SU-DHL-6 (cell line): ENCODE measurements around the gene CMTR1.

Source experiments
- H2AFZ ChIP-seq: fragments of 200-600 bp; sonication (generic); 2 replicates; pipeline ENCODE4 v1.6.1; 2014; ENCODE audit warnings: low read depth, mild to moderate bottlenecking, moderate library complexity, mixed read lengths, antibody characterized with exemption, low read length; ENCODE audit not compliant: severe bottlenecking
- H3F3A ChIP-seq: fragments of 200-600 bp; shearing (Covaris generic); 2 replicates; pipeline ENCODE4 v1.6.0; 2016; ENCODE audit warnings: antibody characterized with exemption, mild to moderate bottlenecking; ENCODE audit not compliant: insufficient read depth
- H3K27ac ChIP-seq: fragments of 200-600 bp; sonication (generic); 2 replicates; pipeline ENCODE4 v1.5.1; 2016; ENCODE audit warnings: low read depth, mild to moderate bottlenecking, low read length, moderate library complexity, mixed read lengths
- H3K27me3 ChIP-seq: fragments of 200-600 bp; sonication (generic), shearing (Covaris generic); 2 replicates; pipeline ENCODE4 v1.6.0; 2014; ENCODE audit warnings: mild to moderate bottlenecking, low read length
- H3K36me3 ChIP-seq: fragments of 200-600 bp; sonication (generic); 2 replicates; pipeline ENCODE4 v1.6.1; 2014; ENCODE audit warnings: mild to moderate bottlenecking, low read length, mixed read lengths
- H3K4me2 ChIP-seq: fragments of 300-600, 200-600 bp; shearing (Covaris generic), sonication (generic); 2 replicates; pipeline ENCODE4 v1.6.0; 2014; ENCODE audit warnings: low read length, low read depth, mild to moderate bottlenecking; ENCODE audit not compliant: poor library complexity, severe bottlenecking
- H3K4me3 ChIP-seq: fragments of 200-600 bp; sonication (generic); 2 replicates; pipeline ENCODE4 v1.5.1; 2014; ENCODE audit warnings: antibody characterized with exemption, low read length, mild to moderate bottlenecking, mixed read lengths; ENCODE audit not compliant: insufficient read depth, poor library complexity, severe bottlenecking
- H3K79me2 ChIP-seq: fragments of 200-600 bp; sonication (generic); 2 replicates; pipeline ENCODE4 v1.6.1; 2014; ENCODE audit warnings: mild to moderate bottlenecking, low read length, moderate library complexity; ENCODE audit not compliant: insufficient read depth
- H3K9ac ChIP-seq: fragments of 200-600 bp; sonication (generic); 2 replicates; pipeline ENCODE4 v1.7.0; 2014; ENCODE audit warnings: mild to moderate bottlenecking, low read length
- H3K9me2 ChIP-seq: fragments of 200-600 bp; sonication (generic); replicated peaks from 2 replicates; pipeline ENCODE4 v1.6.1; 2014; ENCODE audit warnings: low read length; ENCODE audit not compliant: insufficient read depth
- H3K9me3 ChIP-seq: fragments of 200-600 bp; sonication (generic); 2 replicates; pipeline ENCODE4 v1.6.1; 2014; ENCODE audit warnings: low read length, mixed read lengths; ENCODE audit not compliant: insufficient read depth
- H4K20me1 ChIP-seq: fragments of 200-600 bp; sonication (generic); 2 replicates; pipeline ENCODE4 v1.6.1; 2014; ENCODE audit warnings: low read depth, mild to moderate bottlenecking, antibody characterized with exemption, low read length, moderate library complexity, mixed read lengths
- EZH2phosphoT487 ChIP-seq: fragments of 200-600 bp; sonication (generic), shearing (Covaris generic); conservative IDR thresholded peaks from 2 replicates; pipeline ENCODE4 v1.6.1; 2018; ENCODE audit warnings: mild to moderate bottlenecking, antibody characterized with exemption, low read length, moderate library complexity, mixed read lengths
- TF ChIP-seq, protein P1 (sequence below): fragments of 200-600 bp; sonication (generic); IDR thresholded peaks from one replicate; pipeline ENCODE4 v1.5.1; 2017; ENCODE audit warnings: antibody characterized with exemption, mild to moderate bottlenecking, low read length, moderate library complexity; ENCODE audit not compliant: insufficient read depth, poor library complexity, severe bottlenecking

CMTR1 gene

GRCh38 chr6:37426945-37427510 lies 6.0 kb upstream of the CMTR1 start:
- H3F3A ChIP-seq: peaks cover 7% of the 10 kb centered on the region
- H3K27me3 ChIP-seq: no peaks in the 10 kb centered on the region
- H3K4me2 ChIP-seq: no peak overlapping the region
- no peaks in the 10 kb centered on the region for H3K9me3 ChIP-seq
- H3K36me3 ChIP-seq: no peaks in the 10 kb centered on the region
- H3K4me3 ChIP-seq: no peak overlapping the region
- H3K9me2 ChIP-seq: no peaks in the 10 kb centered on the region
- H3K79me2 ChIP-seq: no peaks in the 10 kb centered on the region
- TF ChIP-seq EZH2phosphoT487: no peak
- TF ChIP-seq, protein P1, sequence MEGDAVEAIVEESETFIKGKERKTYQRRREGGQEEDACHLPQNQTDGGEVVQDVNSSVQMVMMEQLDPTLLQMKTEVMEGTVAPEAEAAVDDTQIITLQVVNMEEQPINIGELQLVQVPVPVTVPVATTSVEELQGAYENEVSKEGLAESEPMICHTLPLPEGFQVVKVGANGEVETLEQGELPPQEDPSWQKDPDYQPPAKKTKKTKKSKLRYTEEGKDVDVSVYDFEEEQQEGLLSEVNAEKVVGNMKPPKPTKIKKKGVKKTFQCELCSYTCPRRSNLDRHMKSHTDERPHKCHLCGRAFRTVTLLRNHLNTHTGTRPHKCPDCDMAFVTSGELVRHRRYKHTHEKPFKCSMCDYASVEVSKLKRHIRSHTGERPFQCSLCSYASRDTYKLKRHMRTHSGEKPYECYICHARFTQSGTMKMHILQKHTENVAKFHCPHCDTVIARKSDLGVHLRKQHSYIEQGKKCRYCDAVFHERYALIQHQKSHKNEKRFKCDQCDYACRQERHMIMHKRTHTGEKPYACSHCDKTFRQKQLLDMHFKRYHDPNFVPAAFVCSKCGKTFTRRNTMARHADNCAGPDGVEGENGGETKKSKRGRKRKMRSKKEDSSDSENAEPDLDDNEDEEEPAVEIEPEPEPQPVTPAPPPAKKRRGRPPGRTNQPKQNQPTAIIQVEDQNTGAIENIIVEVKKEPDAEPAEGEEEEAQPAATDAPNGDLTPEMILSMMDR: no peak
- no peak overlapping the region for H3K9ac ChIP-seq
- H2AFZ ChIP-seq: no peak overlapping the region
- H3K27ac ChIP-seq: no peak overlapping the region
- no peaks in the 10 kb centered on the region for H4K20me1 ChIP-seq

- no peak for TF ChIP-seq EZH2phosphoT487
- TF ChIP-seq, protein P1: no peak
- no peaks in the 10 kb centered on the region for H3K36me3 ChIP-seq
- no peak overlapping the region for H3K4me3 ChIP-seq
- H3K27me3 ChIP-seq: no peaks in the 10 kb centered on the region
- no peaks in the 10 kb centered on the region for H3K9me3 ChIP-seq
- peaks cover 18% of the 10 kb centered on the region for H3F3A ChIP-seq
- H3K79me2 ChIP-seq: peaks cover 8% of the 10 kb centered on the region
- H3K4me2 ChIP-seq: no peak overlapping the region
- H3K9ac ChIP-seq: no peak overlapping the region
- no peak overlapping the region for H2AFZ ChIP-seq
- H4K20me1 ChIP-seq: no peaks in the 10 kb centered on the region
- no peak overlapping the region for H3K27ac ChIP-seq
- H3K9me2 ChIP-seq: no peaks in the 10 kb centered on the region
Observed at GRCh38 chr6:37429352-37429750, 3.7 kb upstream of the CMTR1 start.

GRCh38 chr6:37432590-37432915 lies 468 bp upstream of the CMTR1 start:
- Histone ChIP-seq H3K9me3 (no peaks in the 10 kb centered on the region), H3K27me3 (no peaks in the 10 kb centered on the region), H3K36me3 (no peaks in the 10 kb centered on the region), H3K9ac (peak overlapping the region; percentile 77), H3K27ac (peak overlapping the region; percentile 33), H3F3A (peaks cover 21% of the 10 kb centered on the region), H3K9me2 (no peaks in the 10 kb centered on the region), H3K4me3 (peak overlapping the region; percentile 78), H2AFZ (peak overlapping the region; percentile 94), H3K4me2 (peak overlapping the region; percentile 82), H4K20me1 (no peaks in the 10 kb centered on the region), H3K79me2 (peaks cover 20% of the 10 kb centered on the region)
- TF ChIP-seq EZH2phosphoT487: no peak
- TF ChIP-seq, protein P1: no peak
